Osteocyte (in vitro differentiated cells): ENCODE data around the gene PITPNM3. TPM values are rescaled to one million over a fixed set of nuclear protein-coding genes. Genes with fewer than 3 reads are reported as not detected.

Source experiments
- DNase-seq: peaks from one replicate; pipeline ENCODE4 v3.0.0; 2021; ENCODE audit warnings: mixed read lengths; ENCODE audit not compliant: unreplicated experiment; ENCODE audit errors: extremely low spot score
- H3K27ac Mint-ChIP-seq: one replicate; pipeline ENCODE4 v1.8.0; 2021; ENCODE audit warnings: mild to moderate bottlenecking, mixed read lengths; ENCODE audit not compliant: unreplicated experiment
- H3K27me3 Mint-ChIP-seq: one replicate; pipeline ENCODE4 v1.8.0; 2021; ENCODE audit warnings: mixed read lengths; ENCODE audit not compliant: unreplicated experiment
- H3K36me3 Mint-ChIP-seq: one replicate; pipeline ENCODE4 v1.8.0; 2021; ENCODE audit warnings: mixed read lengths; ENCODE audit not compliant: unreplicated experiment
- H3K4me1 Mint-ChIP-seq: one replicate; pipeline ENCODE4 v1.8.0; 2021; ENCODE audit warnings: mixed read lengths; ENCODE audit not compliant: unreplicated experiment
- H3K4me3 Mint-ChIP-seq: one replicate; pipeline ENCODE4 v1.8.0; 2021; ENCODE audit warnings: mild to moderate bottlenecking, moderate library complexity, mixed read lengths; ENCODE audit not compliant: unreplicated experiment
- H3K9me3 Mint-ChIP-seq: one replicate; pipeline ENCODE4 v1.8.0; 2021; ENCODE audit warnings: mixed read lengths; ENCODE audit not compliant: unreplicated experiment
- total RNA-seq: library from RNA; stranded (reverse); gene quantifications from 2 replicates; pipeline ENCODE4 v1.2.1, GENCODE V29; 2021
- TF ChIP-seq, protein P1 (sequence below): fragments of 200-600 bp; sonication (generic); IDR thresholded peaks from 2 replicates; pipeline ENCODE4 v1.5.0; 2021; ENCODE audit warnings: antibody characterized with exemption, mild to moderate bottlenecking, moderate library complexity

PITPNM3 gene
- total RNA-seq, 1 donor from 2014 or later: 0.94 TPM

DNA sequence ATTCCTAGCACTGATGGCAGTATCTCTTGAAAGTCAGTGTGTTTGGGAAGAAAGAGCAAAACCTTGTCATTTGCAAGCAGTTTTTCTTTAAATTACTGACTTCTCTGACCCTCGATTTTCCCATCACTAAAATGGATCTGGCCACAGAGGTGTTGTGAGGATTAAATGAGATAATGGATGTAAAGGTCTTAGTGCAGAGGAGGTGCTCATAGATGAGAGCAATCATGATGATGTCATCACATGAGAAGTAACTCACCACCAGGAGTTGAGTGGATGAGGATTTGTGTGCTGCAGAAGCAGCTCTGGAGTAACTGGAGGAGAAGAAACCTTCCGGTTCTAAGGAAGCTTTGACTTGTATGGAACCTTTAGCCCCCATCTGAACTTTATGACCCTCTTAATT lies 30.6 kb downstream of the PITPNM3 start:
- Mint-ChIP-seq H3K9me3 (no peaks in the 10 kb centered on the region), H3K4me3 (no peak overlapping the region), H3K36me3 (no peaks in the 10 kb centered on the region), H3K27me3 (no peaks in the 10 kb centered on the region), H3K27ac (no peak overlapping the region), H3K4me1 (peaks cover 4% of the 10 kb centered on the region)
- TF ChIP-seq, protein P1, sequence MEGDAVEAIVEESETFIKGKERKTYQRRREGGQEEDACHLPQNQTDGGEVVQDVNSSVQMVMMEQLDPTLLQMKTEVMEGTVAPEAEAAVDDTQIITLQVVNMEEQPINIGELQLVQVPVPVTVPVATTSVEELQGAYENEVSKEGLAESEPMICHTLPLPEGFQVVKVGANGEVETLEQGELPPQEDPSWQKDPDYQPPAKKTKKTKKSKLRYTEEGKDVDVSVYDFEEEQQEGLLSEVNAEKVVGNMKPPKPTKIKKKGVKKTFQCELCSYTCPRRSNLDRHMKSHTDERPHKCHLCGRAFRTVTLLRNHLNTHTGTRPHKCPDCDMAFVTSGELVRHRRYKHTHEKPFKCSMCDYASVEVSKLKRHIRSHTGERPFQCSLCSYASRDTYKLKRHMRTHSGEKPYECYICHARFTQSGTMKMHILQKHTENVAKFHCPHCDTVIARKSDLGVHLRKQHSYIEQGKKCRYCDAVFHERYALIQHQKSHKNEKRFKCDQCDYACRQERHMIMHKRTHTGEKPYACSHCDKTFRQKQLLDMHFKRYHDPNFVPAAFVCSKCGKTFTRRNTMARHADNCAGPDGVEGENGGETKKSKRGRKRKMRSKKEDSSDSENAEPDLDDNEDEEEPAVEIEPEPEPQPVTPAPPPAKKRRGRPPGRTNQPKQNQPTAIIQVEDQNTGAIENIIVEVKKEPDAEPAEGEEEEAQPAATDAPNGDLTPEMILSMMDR: no peak
- DNase-seq: no peak

DNA sequence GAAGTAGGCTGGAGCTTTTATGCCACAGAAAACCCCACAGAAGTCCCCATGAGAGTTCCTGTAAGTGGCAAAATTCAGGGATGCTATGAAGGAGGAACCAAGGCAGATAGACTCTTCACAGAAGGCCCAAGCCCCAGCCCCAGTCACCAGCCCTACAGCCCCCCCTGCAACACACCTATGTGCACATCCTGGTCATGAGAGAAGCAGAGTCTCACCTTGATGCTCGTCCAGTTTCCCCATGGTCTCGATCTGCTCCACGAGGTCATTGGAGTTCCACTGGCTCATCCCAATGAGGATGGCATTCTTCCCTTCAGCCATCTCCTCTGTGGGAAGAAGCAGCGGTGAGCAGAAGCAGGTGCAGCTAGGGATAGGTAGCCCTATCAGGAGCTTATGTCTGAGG lies 31.2 kb downstream of the PITPNM3 start:
- no peaks in the 10 kb centered on the region for H3K27me3 Mint-ChIP-seq
- no peak overlapping the region for H3K4me3 Mint-ChIP-seq
- no peaks in the 10 kb centered on the region for H3K9me3 Mint-ChIP-seq
- peaks cover 4% of the 10 kb centered on the region for H3K4me1 Mint-ChIP-seq
- H3K36me3 Mint-ChIP-seq: no peaks in the 10 kb centered on the region
- no peak overlapping the region for H3K27ac Mint-ChIP-seq
- TF ChIP-seq, protein P1: no peak
- no peak for DNase-seq

DNA sequence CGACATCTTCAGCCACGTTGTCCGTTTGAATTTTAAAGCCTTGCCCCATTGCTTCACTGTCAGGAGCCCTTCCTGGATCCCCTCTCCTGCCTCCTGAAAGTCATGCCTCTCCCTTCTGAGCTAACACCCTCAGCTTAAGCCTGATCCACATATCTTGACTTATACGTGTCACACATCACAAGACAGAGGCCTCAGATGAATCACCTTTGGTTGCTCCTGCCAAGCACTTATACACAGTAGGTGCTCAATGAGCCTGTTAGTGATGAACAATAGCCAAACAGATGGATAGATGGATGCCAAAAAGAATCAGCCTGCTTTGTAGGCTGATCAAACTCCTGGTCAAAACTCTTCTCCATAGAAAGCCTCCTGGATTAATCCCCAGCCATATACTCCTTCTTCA lies 31.8 kb downstream of the PITPNM3 start:
- Mint-ChIP-seq H3K27ac (no peak overlapping the region), H3K27me3 (no peaks in the 10 kb centered on the region), H3K4me3 (no peak overlapping the region), H3K9me3 (no peaks in the 10 kb centered on the region), H3K4me1 (peaks cover 4% of the 10 kb centered on the region), H3K36me3 (no peaks in the 10 kb centered on the region)
- DNase-seq: no peak
- TF ChIP-seq, protein P1: no peak

DNA sequence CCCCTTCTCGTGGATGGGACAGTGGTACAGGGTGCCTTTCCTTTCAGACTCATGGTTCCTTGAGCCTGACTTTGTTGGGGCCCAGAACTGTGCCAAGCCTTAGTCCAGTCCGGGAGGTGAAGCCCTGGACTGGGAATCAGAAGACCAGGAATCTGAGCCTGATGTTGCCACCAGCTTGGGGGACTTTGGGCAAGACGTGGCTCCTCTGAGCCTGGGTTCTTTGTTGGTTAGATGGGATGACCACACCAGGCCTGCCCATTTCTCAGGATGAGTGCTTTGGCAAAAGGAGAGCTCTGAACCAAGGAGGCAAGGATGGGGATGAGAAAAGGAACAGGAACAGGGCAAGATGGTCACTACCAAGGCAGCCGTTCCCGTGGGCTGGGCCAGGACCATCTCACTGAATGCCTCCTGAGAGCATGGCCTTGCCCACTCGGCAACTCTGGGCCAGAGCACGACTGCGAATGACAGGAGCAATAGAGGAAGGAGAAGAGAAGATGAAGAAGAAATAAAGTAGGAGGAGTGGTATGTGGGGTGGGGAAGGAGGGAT lies 32.5 kb downstream of the PITPNM3 start:
- no peak for DNase-seq
- no peaks in the 10 kb centered on the region for H3K36me3 Mint-ChIP-seq
- TF ChIP-seq, protein P1: no peak
- H3K9me3 Mint-ChIP-seq: no peaks in the 10 kb centered on the region
- H3K27me3 Mint-ChIP-seq: no peaks in the 10 kb centered on the region
- H3K4me3 Mint-ChIP-seq: no peak overlapping the region
- H3K27ac Mint-ChIP-seq: no peak overlapping the region
- peaks cover 4% of the 10 kb centered on the region for H3K4me1 Mint-ChIP-seq

DNA sequence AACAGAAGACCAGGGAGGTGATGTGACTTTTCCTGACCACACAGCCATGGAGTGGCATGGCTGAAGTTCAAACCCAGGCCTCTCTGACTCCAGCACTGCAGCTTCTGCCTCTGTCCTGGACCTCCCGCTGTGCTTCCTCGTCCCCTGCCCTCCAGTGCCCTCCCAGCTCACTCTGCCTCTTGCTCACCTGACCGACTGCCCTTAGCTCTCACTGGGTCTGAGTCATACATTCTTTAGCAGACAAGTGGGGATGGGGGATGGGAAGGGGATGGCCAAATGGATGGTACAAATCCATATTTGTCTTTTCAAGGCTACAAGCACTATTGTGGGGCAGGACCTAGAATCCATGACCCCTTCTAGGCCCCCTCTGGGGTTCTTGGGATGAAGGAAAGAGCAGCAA lies 33.0 kb downstream of the PITPNM3 start:
- no peak for DNase-seq
- Mint-ChIP-seq H3K4me3 (no peak overlapping the region), H3K4me1 (peaks cover 4% of the 10 kb centered on the region), H3K9me3 (no peaks in the 10 kb centered on the region), H3K27me3 (no peaks in the 10 kb centered on the region), H3K36me3 (no peaks in the 10 kb centered on the region), H3K27ac (no peak overlapping the region)
- TF ChIP-seq, protein P1: no peak
